Erythroblast (primary cell): ENCODE measurements around the gene PMP22.

Source experiments
- GATA1 ChIP-seq: IDR thresholded peaks from 2 replicates; pipeline ENCODE4 v1.6.1; 2011; ENCODE audit warnings: low read depth, mild to moderate bottlenecking, control low read depth, low read length, moderate library complexity
- POLR2A ChIP-seq: IDR thresholded peaks from 2 replicates; pipeline ENCODE4 v1.6.1; 2011; ENCODE audit warnings: mild to moderate bottlenecking, low read length

GRCh38 chr17:15237106-15237425, 28.1 kb downstream of the PMP22 start:
- TF ChIP-seq POLR2A (no peak), GATA1 (no peak)
